ENCODE results near the gene COG5. TPM values are rescaled to one million over a fixed set of nuclear protein-coding genes. Genes with fewer than 3 reads are reported as not detected.
"Not testable (repeated sequence)": the region's sequence is repeated elsewhere in the genome, so short reads cannot be mapped to it uniquely, and the experiment has no call there.

The COG5 gene
- total and polyA plus RNA-seq, 11 donors, result 9.4 to 61.6 (median 42.1) TPM

DNA sequence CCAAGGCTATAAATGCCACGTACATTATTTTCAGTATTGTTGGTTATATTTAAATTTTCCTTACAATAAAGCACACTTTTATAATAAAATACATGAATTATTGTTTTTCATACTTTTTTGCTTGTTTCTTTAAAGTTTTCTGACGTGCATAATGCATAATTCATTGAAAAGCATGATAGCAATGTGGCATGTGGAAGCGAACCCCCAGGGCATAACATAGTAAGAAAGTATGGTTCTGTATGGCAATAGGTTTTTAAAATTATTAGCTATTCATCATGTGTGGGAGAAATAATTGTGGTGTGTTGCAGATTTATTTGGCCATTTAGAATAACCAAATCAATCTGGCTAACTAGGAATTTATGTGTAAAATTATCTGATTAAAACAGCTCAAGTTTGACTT lies 402.3 kb downstream of the COG5 start:
- TF ChIP-seq POLR2A (IDR thresholded peaks at IDR 0.05), result no peak
- TF ChIP-seq, protein P1, sequence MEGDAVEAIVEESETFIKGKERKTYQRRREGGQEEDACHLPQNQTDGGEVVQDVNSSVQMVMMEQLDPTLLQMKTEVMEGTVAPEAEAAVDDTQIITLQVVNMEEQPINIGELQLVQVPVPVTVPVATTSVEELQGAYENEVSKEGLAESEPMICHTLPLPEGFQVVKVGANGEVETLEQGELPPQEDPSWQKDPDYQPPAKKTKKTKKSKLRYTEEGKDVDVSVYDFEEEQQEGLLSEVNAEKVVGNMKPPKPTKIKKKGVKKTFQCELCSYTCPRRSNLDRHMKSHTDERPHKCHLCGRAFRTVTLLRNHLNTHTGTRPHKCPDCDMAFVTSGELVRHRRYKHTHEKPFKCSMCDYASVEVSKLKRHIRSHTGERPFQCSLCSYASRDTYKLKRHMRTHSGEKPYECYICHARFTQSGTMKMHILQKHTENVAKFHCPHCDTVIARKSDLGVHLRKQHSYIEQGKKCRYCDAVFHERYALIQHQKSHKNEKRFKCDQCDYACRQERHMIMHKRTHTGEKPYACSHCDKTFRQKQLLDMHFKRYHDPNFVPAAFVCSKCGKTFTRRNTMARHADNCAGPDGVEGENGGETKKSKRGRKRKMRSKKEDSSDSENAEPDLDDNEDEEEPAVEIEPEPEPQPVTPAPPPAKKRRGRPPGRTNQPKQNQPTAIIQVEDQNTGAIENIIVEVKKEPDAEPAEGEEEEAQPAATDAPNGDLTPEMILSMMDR (IDR thresholded peaks at IDR 0.05), result no peak
- Histone ChIP-seq H3K27ac (no peak overlapping the region), H3K27me3 (no peaks in the 10 kb centered on the region), H3K36me3 (peaks cover 0 to 30% (median 0%) of the 10 kb centered on the region in 9 donors), H3K9me3 (no peaks in the 10 kb centered on the region), H3K4me3 (no peak overlapping the region), H3K4me1 (no peaks in the 10 kb centered on the region)
- DNase-seq, result no peak
- 92% methylated on average over 3 of the region's 3 CpGs for WGBS, 4 donors
- intact Hi-C loops (cut with DNase I), result no loop called here
- ATAC-seq, result no peak

DNA sequence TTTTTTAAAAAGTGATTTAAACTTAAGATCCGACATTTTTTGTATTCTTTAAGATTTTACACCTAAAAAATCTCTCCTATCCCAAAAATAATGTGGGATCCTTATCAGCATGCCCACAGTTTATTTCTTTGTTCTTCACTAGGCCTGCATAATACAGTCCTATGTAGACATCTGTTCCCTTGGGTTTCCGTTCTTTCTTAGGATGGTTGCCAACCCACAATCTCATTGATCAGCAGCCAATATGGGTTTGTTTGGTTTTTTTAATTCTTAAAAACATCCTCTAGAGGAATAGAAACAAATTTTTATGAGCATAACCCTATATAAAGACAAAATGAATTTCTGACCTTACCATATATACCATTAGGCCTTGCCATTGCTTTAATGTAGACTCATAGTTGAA lies 403.3 kb downstream of the COG5 start:
- intact Hi-C loops (cut with DNase I), result no loop called here
- ATAC-seq (no peak), DNase-seq (no peak)
- Histone ChIP-seq H3K4me3 (no peak overlapping the region), H3K27me3 (no peaks in the 10 kb centered on the region), H3K36me3 (peaks cover 0 to 30% (median 0%) of the 10 kb centered on the region in 9 donors), H3K4me1 (no peaks in the 10 kb centered on the region), H3K27ac (no peak overlapping the region), H3K9me3 (no peaks in the 10 kb centered on the region)
- 68 to 76% (median 75%) methylated on average over 2 of the region's 2 CpGs for WGBS, 4 donors
- no peak for TF ChIP-seq POLR2A (IDR thresholded peaks at IDR 0.05)
- TF ChIP-seq, protein P1 (IDR thresholded peaks at IDR 0.05), result no peak

DNA sequence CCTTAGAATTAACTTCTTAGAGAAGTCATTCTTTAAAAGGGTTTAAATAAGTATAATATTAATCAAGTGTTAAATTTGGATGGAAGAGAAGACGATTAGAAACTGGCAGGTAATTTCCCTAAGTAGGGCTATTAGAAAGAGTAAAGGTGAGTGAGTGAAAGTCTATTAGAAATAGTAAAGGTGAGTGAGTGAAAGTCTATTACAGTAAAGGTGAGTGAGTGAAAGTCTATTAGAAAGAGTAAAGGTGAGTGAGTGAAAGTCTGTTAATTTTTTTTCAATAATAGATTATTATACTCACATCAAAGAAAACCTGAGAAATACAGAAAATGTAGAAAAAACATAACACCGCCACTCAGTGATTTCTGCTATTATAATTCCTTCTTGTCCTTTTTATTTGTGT lies 405.7 kb downstream of the COG5 start:
- Histone ChIP-seq H3K4me1 (no peaks in the 10 kb centered on the region), H3K27ac (no peak overlapping the region), H3K4me3 (no peak overlapping the region), H3K27me3 (no peaks in the 10 kb centered on the region), H3K36me3 (peaks cover 0 to 36% (median 0%) of the 10 kb centered on the region in 9 donors), H3K9me3 (no peaks in the 10 kb centered on the region)
- ATAC-seq (no peak), DNase-seq (no peak)
- 90 to 93% (median 91%) methylated on average over 2 of the region's 2 CpGs for WGBS, 4 donors
- intact Hi-C loops (cut with DNase I), result no loop called here
- no peak for TF ChIP-seq POLR2A (IDR thresholded peaks at IDR 0.05)
- TF ChIP-seq, protein P1 (IDR thresholded peaks at IDR 0.05), result no peak

DNA sequence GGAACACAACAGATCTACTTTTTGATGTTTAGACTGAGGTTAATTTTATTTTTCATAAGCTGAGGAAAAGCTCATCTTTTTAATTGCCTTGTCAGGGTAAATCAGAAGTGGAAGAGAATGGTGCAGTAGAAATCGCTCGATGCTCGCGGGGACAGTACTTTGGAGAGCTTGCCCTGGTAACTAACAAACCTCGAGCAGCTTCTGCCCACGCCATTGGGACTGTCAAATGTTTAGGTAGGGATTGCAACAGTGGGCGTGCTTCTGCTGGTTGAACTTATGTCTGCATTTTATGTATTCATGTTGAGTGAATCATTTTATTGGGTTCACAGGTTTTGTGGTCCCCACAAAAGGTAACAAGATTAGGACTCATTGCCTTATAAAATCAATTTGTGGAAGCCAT lies 406.6 kb downstream of the COG5 start:
- Histone ChIP-seq H3K27ac (no peak overlapping the region), H3K4me3 (no peak overlapping the region), H3K9me3 (no peaks in the 10 kb centered on the region), H3K36me3 (peaks cover 0 to 37% (median 0%) of the 10 kb centered on the region in 9 donors), H3K4me1 (no peaks in the 10 kb centered on the region), H3K27me3 (no peaks in the 10 kb centered on the region)
- DNase-seq, result no peak
- TF ChIP-seq, protein P1 (IDR thresholded peaks at IDR 0.05), result no peak
- TF ChIP-seq POLR2A (IDR thresholded peaks at IDR 0.05), result no peak
- ATAC-seq, result no peak
- 91 to 98% (median 96%) methylated on average over 7 of the region's 7 CpGs for WGBS, 4 donors
- intact Hi-C loops (cut with DNase I), result no loop called here

GRCh38 chr7:107155726-107156125 lies 408.0 kb downstream of the COG5 start:
- intact Hi-C loops (cut with DNase I); H3K27ac ChIP-seq; H3K9me3 ChIP-seq; ATAC-seq; H3K4me3 ChIP-seq; DNase-seq; H3K4me1 ChIP-seq; H3K27me3 ChIP-seq: not testable (repeated sequence)
- H3K36me3 ChIP-seq, result peaks cover 0 to 37% (median 0%) of the 10 kb centered on the region in 9 donors
- 95 to 99% (median 97%) methylated on average over 3 of the region's 3 CpGs for WGBS, 4 donors

Data from heart left ventricle (tissue), 16 donors.